SK-N-SH (cell line): ENCODE data around the gene SMIM13.

Experiments
- EP300 ChIP-seq, 2 experiments: IDR thresholded peaks; 2 replicates each; pipeline versions ENCODE4 v1.4.0 to v1.6.1; 2012; ENCODE audit warnings: borderline replicate concordance in 1 of 2, low read depth in 1 of 2, low read length in 1 of 2
- EZH2phosphoT487 ChIP-seq: fragments of 200-600 bp; sonication (generic); IDR thresholded peaks from 2 replicates; pipeline ENCODE4 v1.6.1; 2017; ENCODE audit warnings: low read depth, mixed run types, mild to moderate bottlenecking, antibody characterized with exemption, moderate library complexity, borderline replicate concordance
- MEF2A ChIP-seq: IDR thresholded peaks from 2 replicates; pipeline ENCODE4 v1.4.0; 2012; ENCODE audit warnings: low read depth, borderline replicate concordance
- PBX3 ChIP-seq: IDR thresholded peaks from 2 replicates; pipeline ENCODE4; 2012
- RAD21 ChIP-seq: IDR thresholded peaks from 2 replicates; pipeline ENCODE4 v1.6.1; 2012; ENCODE audit warnings: mild to moderate bottlenecking, low read length
- RCOR1 ChIP-seq: fragments of 150-350 bp; IDR thresholded peaks from 2 replicates; pipeline ENCODE4 v1.6.1; 2017; ENCODE audit warnings: antibody characterized with exemption, low read length
- TAF1 ChIP-seq: IDR thresholded peaks from 2 replicates; pipeline ENCODE4 v1.6.1; 2012; ENCODE audit warnings: low read depth, mild to moderate bottlenecking, low read length, moderate library complexity, borderline replicate concordance
- TEAD4 ChIP-seq: IDR thresholded peaks from 2 replicates; pipeline ENCODE4 v1.4.0; 2012; ENCODE audit warnings: mild to moderate bottlenecking, borderline replicate concordance; ENCODE audit not compliant: insufficient read depth
- TF ChIP-seq, protein P1 (sequence below): fragments of 200-600 bp; sonication (generic); IDR thresholded peaks from 2 replicates; pipeline ENCODE4 v1.6.1; 2017; ENCODE audit warnings: antibody characterized with exemption, mild to moderate bottlenecking, moderate library complexity
- TF ChIP-seq, protein P2 (sequence below): IDR thresholded peaks from 2 replicates; pipeline ENCODE4 v1.4.0; 2012; ENCODE audit warnings: low read depth

- TF ChIP-seq RCOR1 (no peak), PBX3 (no peak), TEAD4 (no peak), EZH2phosphoT487 (no peak), EP300 (IDR thresholded peaks at IDR 0.05; ENCODE audit: borderline replicate concordance in 1 of 2, low read depth in 1 of 2, low read length in 1 of 2) (no peak), MEF2A (no peak), RAD21 (no peak), TAF1 (no peak)
- TF ChIP-seq, protein P1, sequence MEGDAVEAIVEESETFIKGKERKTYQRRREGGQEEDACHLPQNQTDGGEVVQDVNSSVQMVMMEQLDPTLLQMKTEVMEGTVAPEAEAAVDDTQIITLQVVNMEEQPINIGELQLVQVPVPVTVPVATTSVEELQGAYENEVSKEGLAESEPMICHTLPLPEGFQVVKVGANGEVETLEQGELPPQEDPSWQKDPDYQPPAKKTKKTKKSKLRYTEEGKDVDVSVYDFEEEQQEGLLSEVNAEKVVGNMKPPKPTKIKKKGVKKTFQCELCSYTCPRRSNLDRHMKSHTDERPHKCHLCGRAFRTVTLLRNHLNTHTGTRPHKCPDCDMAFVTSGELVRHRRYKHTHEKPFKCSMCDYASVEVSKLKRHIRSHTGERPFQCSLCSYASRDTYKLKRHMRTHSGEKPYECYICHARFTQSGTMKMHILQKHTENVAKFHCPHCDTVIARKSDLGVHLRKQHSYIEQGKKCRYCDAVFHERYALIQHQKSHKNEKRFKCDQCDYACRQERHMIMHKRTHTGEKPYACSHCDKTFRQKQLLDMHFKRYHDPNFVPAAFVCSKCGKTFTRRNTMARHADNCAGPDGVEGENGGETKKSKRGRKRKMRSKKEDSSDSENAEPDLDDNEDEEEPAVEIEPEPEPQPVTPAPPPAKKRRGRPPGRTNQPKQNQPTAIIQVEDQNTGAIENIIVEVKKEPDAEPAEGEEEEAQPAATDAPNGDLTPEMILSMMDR = no peak
- TF ChIP-seq, protein P2, sequence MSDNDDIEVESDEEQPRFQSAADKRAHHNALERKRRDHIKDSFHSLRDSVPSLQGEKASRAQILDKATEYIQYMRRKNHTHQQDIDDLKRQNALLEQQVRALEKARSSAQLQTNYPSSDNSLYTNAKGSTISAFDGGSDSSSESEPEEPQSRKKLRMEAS = no peak
Observed at GRCh38 chr6:11152581-11152980, 58.9 kb downstream of the SMIM13 start.
